Lower leg skin (tissue), 4 donors: Measurements from ENCODE around the gene SHROOM2. TPM values are rescaled to one million over a fixed set of nuclear protein-coding genes. Genes with fewer than 3 reads are reported as not detected.

Experiments used
- DNase-seq, 2 donors: peaks; one replicate each; pipeline ENCODE4 v3.0.0-alpha.2; 2019; ENCODE audit warnings: low spot score in 2 of 2
- H3K4me3 ChIP-seq: fragments of 200-600 bp; sonication (generic); 2 replicates; pipeline ENCODE4 v1.5.1; 2017; ENCODE audit warnings: mild to moderate bottlenecking, low read depth; ENCODE audit not compliant: poor library complexity, severe bottlenecking
- POLR2A ChIP-seq, 2 donors: fragments of 450-650 bp; IDR thresholded peaks; one replicate each; pipeline ENCODE4 v1.6.1; 2016 to 2017; ENCODE audit warnings: antibody characterized with exemption in 2 of 2, mild to moderate bottlenecking in 1 of 2, moderate library complexity in 1 of 2
- WGBS, 2 donors: methylation state at CpG; one replicate each; pipeline ENCODE4 v1.1.5; 2018; 5-methylcytosine and 5-hydroxymethylcytosine counted together
- intact Hi-C: fragments of 100-400 bp; cut with DNase I; formaldehyde crosslinking; loops from one replicate; pipeline ENCODE4 v1.15.0; 2023; ENCODE audit warnings: low total_unique reads
- total RNA-seq, 4 donors: library from RNA; depleted of rRNA; stranded (reverse); fragments of >200 nt; gene quantifications; one replicate each; pipeline ENCODE4 v1.1.0, GENCODE V29; 2016
- TF ChIP-seq, protein P1 (sequence below), 3 donors: fragments of 450-650 bp; IDR thresholded peaks; one replicate each; pipeline ENCODE4 v1.5.1; 2016; ENCODE audit warnings: antibody characterized with exemption in 3 of 3, mild to moderate bottlenecking in 3 of 3, moderate library complexity in 2 of 3

Gene SHROOM2
- total RNA-seq, 4 donors from 2014 or later = 7.4 to 9.6 (median 8.6) TPM

DNA sequence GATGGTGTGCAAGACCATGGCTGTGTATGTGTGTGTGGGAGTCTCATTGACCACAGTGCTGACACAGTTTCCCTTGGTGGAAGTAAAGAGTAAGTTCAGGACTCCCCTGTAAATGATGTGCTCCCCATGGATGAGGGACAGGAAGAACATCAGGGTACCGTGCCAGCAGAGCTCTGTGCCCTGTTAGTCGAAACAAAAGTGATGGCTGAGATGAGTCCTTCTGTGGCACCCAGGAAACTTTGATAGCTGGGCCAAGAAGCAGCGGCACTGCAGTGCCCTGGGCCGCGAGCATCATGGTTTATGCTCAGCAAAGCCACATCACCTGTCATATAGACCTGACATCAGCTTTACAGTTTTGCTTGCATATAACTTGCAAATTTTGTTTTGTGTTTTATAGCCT is 119.5 kb downstream of the SHROOM2 start:
- 84 to 91% methylated on average over 5 of the region's 5 CpGs for WGBS, 2 donors
- no peak for TF ChIP-seq POLR2A (IDR thresholded peaks at IDR 0.05)
- TF ChIP-seq, protein P1, sequence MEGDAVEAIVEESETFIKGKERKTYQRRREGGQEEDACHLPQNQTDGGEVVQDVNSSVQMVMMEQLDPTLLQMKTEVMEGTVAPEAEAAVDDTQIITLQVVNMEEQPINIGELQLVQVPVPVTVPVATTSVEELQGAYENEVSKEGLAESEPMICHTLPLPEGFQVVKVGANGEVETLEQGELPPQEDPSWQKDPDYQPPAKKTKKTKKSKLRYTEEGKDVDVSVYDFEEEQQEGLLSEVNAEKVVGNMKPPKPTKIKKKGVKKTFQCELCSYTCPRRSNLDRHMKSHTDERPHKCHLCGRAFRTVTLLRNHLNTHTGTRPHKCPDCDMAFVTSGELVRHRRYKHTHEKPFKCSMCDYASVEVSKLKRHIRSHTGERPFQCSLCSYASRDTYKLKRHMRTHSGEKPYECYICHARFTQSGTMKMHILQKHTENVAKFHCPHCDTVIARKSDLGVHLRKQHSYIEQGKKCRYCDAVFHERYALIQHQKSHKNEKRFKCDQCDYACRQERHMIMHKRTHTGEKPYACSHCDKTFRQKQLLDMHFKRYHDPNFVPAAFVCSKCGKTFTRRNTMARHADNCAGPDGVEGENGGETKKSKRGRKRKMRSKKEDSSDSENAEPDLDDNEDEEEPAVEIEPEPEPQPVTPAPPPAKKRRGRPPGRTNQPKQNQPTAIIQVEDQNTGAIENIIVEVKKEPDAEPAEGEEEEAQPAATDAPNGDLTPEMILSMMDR (IDR thresholded peaks at IDR 0.05) = no peak
- H3K4me3 ChIP-seq = no peak overlapping the region
- intact Hi-C loops = no loop called here
- DNase-seq = no peak

DNA sequence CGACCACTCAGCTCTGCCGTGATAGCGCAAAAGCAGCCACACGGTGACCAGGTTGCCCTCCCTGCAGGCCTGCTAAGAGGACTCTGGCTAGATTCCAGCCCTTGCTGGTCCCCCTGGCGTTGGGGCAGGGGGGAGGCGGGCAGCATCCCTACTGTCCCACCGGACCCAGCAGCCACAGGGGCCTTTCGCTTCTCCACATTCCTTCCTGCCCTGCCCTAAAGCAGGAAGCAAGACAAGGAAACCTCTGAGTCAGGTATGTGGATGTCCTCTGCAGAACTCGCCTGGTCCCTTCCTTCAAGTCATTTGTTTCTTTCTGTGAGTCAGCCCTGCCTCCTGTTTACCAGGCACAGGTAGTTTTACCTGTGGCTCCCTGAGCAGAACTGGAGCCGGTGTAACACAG is 120.7 kb downstream of the SHROOM2 start:
- H3K4me3 ChIP-seq = no peak overlapping the region
- DNase-seq = no peak
- TF ChIP-seq, protein P1 (IDR thresholded peaks at IDR 0.05) = no peak
- TF ChIP-seq POLR2A (IDR thresholded peaks at IDR 0.05) = no peak
- 74 to 80% methylated on average over 8 to 10 of the region's 10 CpGs for WGBS, 2 donors
- intact Hi-C loops = no loop called here

DNA sequence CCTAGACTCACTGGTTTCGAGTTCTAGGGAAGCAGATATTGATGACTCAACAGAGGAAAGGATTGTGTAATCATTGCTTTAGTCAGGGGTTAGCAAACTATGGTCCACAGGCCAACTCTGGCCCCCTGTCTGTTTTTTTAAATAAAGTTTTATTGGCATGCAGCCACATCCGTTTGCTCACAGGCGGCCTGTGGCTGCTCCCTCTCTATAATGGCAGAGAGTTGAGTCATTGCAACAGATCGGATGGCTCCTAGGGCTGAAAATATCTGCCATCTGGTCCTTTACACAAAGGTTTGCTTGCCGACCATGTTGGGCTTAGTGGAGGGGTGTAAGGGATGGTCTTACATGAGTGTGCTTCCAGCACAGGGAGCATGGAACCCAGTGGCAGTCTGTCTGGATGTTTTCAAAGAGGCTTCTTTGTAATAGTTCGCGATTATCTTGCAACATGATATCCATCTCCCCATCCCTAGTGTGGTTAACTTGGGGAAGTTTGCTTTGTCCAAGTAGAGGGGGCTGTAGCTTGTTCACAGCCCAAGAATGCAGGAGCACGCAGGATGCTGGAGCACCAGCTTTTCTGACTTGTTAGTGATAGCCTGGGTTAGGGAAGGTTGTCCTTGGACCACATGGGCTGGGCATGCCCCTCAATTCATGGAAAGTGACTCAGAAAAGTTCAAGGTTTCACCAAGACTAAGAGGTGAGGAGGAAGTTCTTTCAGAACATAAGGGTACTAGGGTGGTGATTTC is 121.6 kb downstream of the SHROOM2 start:
- no peak for DNase-seq
- no peak overlapping the region for H3K4me3 ChIP-seq
- intact Hi-C loops = no loop called here
- 65 to 73% methylated on average over 6 to 8 of the region's 8 CpGs for WGBS, 2 donors
- TF ChIP-seq POLR2A (IDR thresholded peaks at IDR 0.05) = no peak
- TF ChIP-seq, protein P1 (IDR thresholded peaks at IDR 0.05) = no peak

GRCh38 chrX:9909254-9909653 is 123.0 kb downstream of the SHROOM2 start:
- H3K4me3 ChIP-seq = no peak overlapping the region
- intact Hi-C loops = no loop called here
- WGBS, 2 donors = 86 to 94% methylated on average over 6 of the region's 6 CpGs
- DNase-seq = no peak
- TF ChIP-seq, protein P1 (IDR thresholded peaks at IDR 0.05) = no peak
- no peak for TF ChIP-seq POLR2A (IDR thresholded peaks at IDR 0.05)

DNA sequence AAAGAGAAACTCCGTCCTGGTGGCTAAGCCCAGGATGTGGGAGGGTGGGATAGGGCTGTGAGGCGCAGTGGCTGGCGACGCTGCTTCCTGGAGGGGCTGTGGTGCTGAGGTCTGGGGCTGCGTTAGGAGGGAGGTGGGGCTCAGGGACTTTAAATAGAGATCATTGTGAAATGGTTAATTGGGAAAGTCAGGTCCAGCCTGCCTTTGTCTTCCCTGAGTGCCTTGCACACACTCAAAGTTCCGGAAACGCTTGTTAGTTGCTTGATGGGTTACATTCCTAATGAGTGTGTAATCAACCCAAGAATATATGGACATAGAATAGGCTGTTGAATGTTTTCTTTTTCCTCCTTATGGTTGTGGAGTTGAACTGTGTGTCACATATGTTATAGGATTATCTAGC is 125.3 kb downstream of the SHROOM2 start:
- no peak overlapping the region for H3K4me3 ChIP-seq
- WGBS, 2 donors = 35 to 64% methylated on average over 7 of the region's 7 CpGs
- TF ChIP-seq, protein P1 (IDR thresholded peaks at IDR 0.05) = no peak
- TF ChIP-seq POLR2A (IDR thresholded peaks at IDR 0.05) = no peak
- intact Hi-C loops = no loop called here
- DNase-seq = no peak
